Measurements from ENCODE around the gene VPS13D. TPM values are rescaled to one million over a fixed set of nuclear protein-coding genes. Genes with fewer than 3 reads are reported as not detected.
"Not testable (repeated sequence)": the region's sequence is repeated elsewhere in the genome, so short reads cannot be mapped to it uniquely, and the experiment has no call there.

The VPS13D gene
- polyA plus RNA-seq, 1 of the 3 experiments (the other 2 are of a cell fraction), result 15.0 TPM

- Histone ChIP-seq H3F3A (replicated peaks; ENCODE audit: insufficient read depth) (no peaks in the 10 kb centered on the region), H3K27ac (ENCODE audit: low read depth in 2 of 2, low read length in 1 of 2) (peak overlapping the region in 1 of 2 experiments; percentile 43; a peak in 1 of 4 replicates), H3K9ac (no peak overlapping the region), H3K4me1 (ENCODE audit: control insufficient read depth in 1 of 2, insufficient read depth in 2 of 2, low read depth in 1 of 2, low read length in 1 of 2) (peaks cover under 1 to 33% of the 10 kb centered on the region in 2 experiments; a peak in 3 of 4 replicates), H4K20me1 (ENCODE audit: insufficient read depth) (no peaks in the 10 kb centered on the region), H3K9me2 (no peaks in the 10 kb centered on the region), H3K36me3 (replicated peaks in 1 of 2; ENCODE audit: control insufficient read depth in 1 of 2, insufficient read depth in 2 of 2, low read length in 1 of 2) (no peaks in the 10 kb centered on the region), H3K4me2 (no peak overlapping the region), H3K4me3 (ENCODE audit: low read depth in 2 of 2, low read length in 1 of 2) (no peak overlapping the region), H3K27me3 (ENCODE audit: insufficient read depth) (no peaks in the 10 kb centered on the region), H3K79me2 (ENCODE audit: insufficient read depth) (no peaks in the 10 kb centered on the region), H3K9me3 (no peaks in the 10 kb centered on the region), H2AFZ (ENCODE audit: low read depth) (no peak overlapping the region)
- no peak for DNase-seq
- WGBS (ENCODE audit: low lambda C conversion rate), result 79% methylated on average over 6 of the region's 6 CpGs
- ChIA-PET CTCF (no interaction called here), POLR2A (no interaction called here)
- TF ChIP-seq EP300 (IDR thresholded peaks at IDR 0.05; ENCODE audit: borderline replicate concordance in 1 of 2, low read depth in 1 of 2, low read length in 1 of 2), result no peak
- TF ChIP-seq MEF2A (IDR thresholded peaks at IDR 0.05; ENCODE audit: borderline replicate concordance, low read depth), result no peak
- no peak for TF ChIP-seq ELF1 (IDR thresholded peaks at IDR 0.05)
- TF ChIP-seq NFIC (IDR thresholded peaks at IDR 0.05; ENCODE audit: borderline replicate concordance), result peak; percentile 28; the same call in 1 of the 2 replicates
Observed at GRCh38 chr1:12469493-12469892, 239.7 kb downstream of the VPS13D start.

- peak overlapping the region in 1 of 2 experiments; percentile 48; a peak in 1 of 4 replicates for H3K27ac ChIP-seq (ENCODE audit: low read depth in 2 of 2, low read length in 1 of 2)
- CTCF ChIA-PET, result no interaction called here
- no peaks in the 10 kb centered on the region for H4K20me1 ChIP-seq (ENCODE audit: insufficient read depth)
- no peaks in the 10 kb centered on the region for H3K9me2 ChIP-seq
- H2AFZ ChIP-seq (ENCODE audit: low read depth), result no peak overlapping the region
- no peak for DNase-seq
- H3K79me2 ChIP-seq (ENCODE audit: insufficient read depth), result no peaks in the 10 kb centered on the region
- H3K27me3 ChIP-seq (ENCODE audit: insufficient read depth), result no peaks in the 10 kb centered on the region
- no peak overlapping the region for H3K4me2 ChIP-seq
- H3F3A ChIP-seq (replicated peaks; ENCODE audit: insufficient read depth), result no peaks in the 10 kb centered on the region
- H3K9ac ChIP-seq, result no peak overlapping the region
- H3K9me3 ChIP-seq, result no peaks in the 10 kb centered on the region
- no peaks in the 10 kb centered on the region for H3K36me3 ChIP-seq (replicated peaks in 1 of 2; ENCODE audit: control insufficient read depth in 1 of 2, insufficient read depth in 2 of 2, low read length in 1 of 2)
- H3K4me3 ChIP-seq (ENCODE audit: low read depth in 2 of 2, low read length in 1 of 2), result no peak overlapping the region
- 71% methylated on average over 4 of the region's 4 CpGs for WGBS (ENCODE audit: low lambda C conversion rate)
- TF ChIP-seq REST (IDR thresholded peaks at IDR 0.05; ENCODE audit: low read depth, low read length), result no peak
- TF ChIP-seq RXRA (IDR thresholded peaks at IDR 0.05; ENCODE audit: borderline replicate concordance, low read depth), result no peak
- no peak for TF ChIP-seq GATA2 (CRISPR knock-in tag; IDR thresholded peaks at IDR 0.05)
- no peak for TF ChIP-seq JUND (IDR thresholded peaks at IDR 0.05)
- TF ChIP-seq FOXM1 (IDR thresholded peaks at IDR 0.05; ENCODE audit: low read depth), result no peak
- 0 out of 2 replicates have a peak, but pooled peaks have one; percentile 7 for TF ChIP-seq NFIC (IDR thresholded peaks at IDR 0.05; ENCODE audit: borderline replicate concordance)
- TF ChIP-seq RCOR1 (IDR thresholded peaks at IDR 0.05; ENCODE audit: low read length), result no peak
- POLR2A ChIA-PET, result no interaction called here
- peaks cover 0 to 38% of the 10 kb centered on the region in 2 experiments; a peak in 3 of 4 replicates for H3K4me1 ChIP-seq (ENCODE audit: control insufficient read depth in 1 of 2, insufficient read depth in 2 of 2, low read depth in 1 of 2, low read length in 1 of 2)
Observed at GRCh38 chr1:12469990-12470389, 240.2 kb downstream of the VPS13D start.

- H3K9ac ChIP-seq; H3K9me2 ChIP-seq; H3K79me2 ChIP-seq (ENCODE audit: insufficient read depth); H2AFZ ChIP-seq (ENCODE audit: low read depth); H3K4me2 ChIP-seq; H3F3A ChIP-seq (replicated peaks; ENCODE audit: insufficient read depth); H3K27ac ChIP-seq (ENCODE audit: low read depth in 2 of 2, low read length in 1 of 2); H3K9me3 ChIP-seq; DNase-seq; POLR2A ChIA-PET; CTCF ChIA-PET; H3K27me3 ChIP-seq (ENCODE audit: insufficient read depth); H3K36me3 ChIP-seq (replicated peaks in 1 of 2; ENCODE audit: control insufficient read depth in 1 of 2, insufficient read depth in 2 of 2, low read length in 1 of 2); H3K4me3 ChIP-seq (ENCODE audit: low read depth in 2 of 2, low read length in 1 of 2); H4K20me1 ChIP-seq (ENCODE audit: insufficient read depth): not testable (repeated sequence)
- peaks cover 0 to 45% of the 10 kb centered on the region in 2 experiments; a peak in 2 of 4 replicates for H3K4me1 ChIP-seq (ENCODE audit: control insufficient read depth in 1 of 2, insufficient read depth in 2 of 2, low read depth in 1 of 2, low read length in 1 of 2)
- WGBS (ENCODE audit: low lambda C conversion rate), result 95% methylated on average over 3 of the region's 3 CpGs
Observed at GRCh38 chr1:12470916-12471315, 241.1 kb downstream of the VPS13D start.

Measured in SK-N-SH (cell line).